Caki2 (cell line): ENCODE results near the gene LKAAEAR1. TPM values are rescaled to one million over a fixed set of nuclear protein-coding genes. Genes with fewer than 3 reads are reported as not detected.

Source experiments
- DNase-seq: peaks from one replicate; pipeline ENCODE4 v3.0.0-alpha.2; 2015; ENCODE audit warnings: low read depth
- in situ Hi-C: cut with HindIII; loops from 2 replicates; pipeline ENCODE4 v1.10.0; 2016; ENCODE audit warnings: low sequenced_read_pairs, low pct_unique_long_range_greater_than_20kb, mixed read lengths
- total RNA-seq: library from RNA; depleted of rRNA; stranded (reverse); fragments of >200 nt; shearing (Covaris generic); gene quantifications from 2 replicates; pipeline ENCODE4 v1.2.3, GENCODE V29; 2014; ENCODE audit warnings: low replicate concordance

Gene LKAAEAR1
- total RNA-seq, 1 experiment from 2014 or later = 14.4 TPM

- in situ Hi-C loops = no loop called here
- DNase-seq = peak; percentile 62
These were observed 26.3 kb downstream of the LKAAEAR1 start for GRCh38 chr20:64057628-64058498.

- in situ Hi-C loops = no loop called here
- no peak for DNase-seq
These were observed 27.1 kb downstream of the LKAAEAR1 start for GRCh38 chr20:64056889-64057627.

GRCh38 chr20:64056639-64056888 lies 27.6 kb downstream of the LKAAEAR1 start:
- in situ Hi-C loops = no loop called here
- DNase-seq = no peak

GRCh38 chr20:64055893-64056638 lies 28.1 kb downstream of the LKAAEAR1 start:
- DNase-seq = peak; percentile 57
- in situ Hi-C loops = no loop called here

GRCh38 chr20:64055396-64055892 lies 28.8 kb downstream of the LKAAEAR1 start:
- in situ Hi-C loops = no loop called here
- no peak for DNase-seq

- peak; percentile 61 for DNase-seq
- in situ Hi-C loops = no loop called here
These were observed 30.1 kb downstream of the LKAAEAR1 start for GRCh38 chr20:64053841-64054661.

GRCh38 chr20:64052987-64053840 lies 31.0 kb downstream of the LKAAEAR1 start:
- no peak for DNase-seq
- in situ Hi-C loops = no loop called here

- DNase-seq = no peak
- in situ Hi-C loops = no loop called here
These were observed 31.9 kb downstream of the LKAAEAR1 start for GRCh38 chr20:64052326-64052722.

- no peak for DNase-seq
- in situ Hi-C loops = no loop called here
These were observed 32.5 kb downstream of the LKAAEAR1 start for GRCh38 chr20:64051561-64052325.

- in situ Hi-C loops = no loop called here
- DNase-seq = no peak
These were observed 33.2 kb downstream of the LKAAEAR1 start for GRCh38 chr20:64051033-64051452.

GRCh38 chr20:64050261-64051032 lies 33.8 kb downstream of the LKAAEAR1 start:
- in situ Hi-C loops = no loop called here

GRCh38 chr20:64049878-64050260 lies 34.3 kb downstream of the LKAAEAR1 start:
- no peak for DNase-seq
- in situ Hi-C loops = no loop called here

More at GRCh38 chr20:64050261-64051032, 33.8 kb downstream of the LKAAEAR1 start:
- no peak for DNase-seq

- no peak for DNase-seq
- in situ Hi-C loops = no loop called here
These were observed 34.9 kb downstream of the LKAAEAR1 start, which contains the start of gene SOX18 for GRCh38 chr20:64049060-64049877. Gene SOX18 (minus strand): TSS chr20:64049639. CDS start chr20:64049516, 123 bp downstream.

GRCh38 chr20:64048402-64049044 lies 35.7 kb downstream of the LKAAEAR1 start:
- DNase-seq = no peak
- in situ Hi-C loops = no loop called here
